T-helper 9 cell (primary cell): Measurements from ENCODE around the gene ANKRD27.
A peak's percentile ranks its signal among the peaks of the same experiment; 100 is the strongest.
"Not testable (repeated sequence)": the region's sequence is repeated elsewhere in the genome, so short reads cannot be mapped to it uniquely, and the experiment has no call there.

ENCODE experiments used
- DNase-seq: peaks from one replicate; pipeline ENCODE4 v3.0.0-alpha.2; 2020
- total RNA-seq, 2 donors: gene quantifications; one replicate each; lab custom pipeline; 2026; lab: John Stamatoyannopoulos, UW

Gene ANKRD27
- 40.5 to 75.2 reads per million in 2 donors for total RNA-seq

DNA sequence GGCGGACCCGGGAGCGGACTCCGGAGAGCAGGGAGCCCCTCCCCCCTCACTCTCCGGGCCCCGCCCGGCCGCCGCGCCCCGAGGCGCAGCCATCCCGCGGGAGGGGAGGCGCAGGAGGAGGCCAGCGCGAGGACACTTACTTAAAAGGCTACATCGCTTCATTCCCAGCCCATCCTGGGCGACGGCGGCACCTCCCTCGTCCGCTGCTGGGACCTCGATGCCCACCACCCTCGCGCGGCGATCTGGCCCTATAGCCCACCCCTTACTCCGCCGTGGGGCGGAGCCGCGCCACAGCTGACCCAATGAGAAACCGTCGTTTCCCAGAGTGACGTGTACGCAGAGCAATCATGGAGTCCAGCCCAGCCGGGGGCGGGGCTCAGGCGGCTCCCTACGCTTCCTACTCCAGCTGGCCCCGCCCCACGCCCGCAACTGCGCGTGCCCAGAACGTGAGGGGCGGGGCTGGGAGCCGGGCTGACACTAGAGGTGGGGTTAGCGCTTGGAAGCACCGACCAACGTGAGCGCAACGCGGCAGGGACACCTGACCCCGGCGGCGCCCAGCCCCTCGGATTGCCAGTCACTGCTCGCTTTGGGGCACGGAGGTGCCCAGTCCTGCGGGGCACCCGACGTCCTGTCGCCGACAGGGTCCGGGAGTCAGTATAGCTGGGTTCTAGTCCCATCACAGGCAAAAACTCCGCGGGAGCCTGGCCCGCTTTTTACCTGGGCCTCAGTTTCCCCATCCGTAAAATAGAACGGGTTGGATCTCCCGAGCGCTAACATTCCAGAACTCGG lies at the start of gene ANKRD27:
ANKRD27 (minus strand) TSS at position 250 of the 789 bp plus-strand sequence. CDS start 16,165 bp downstream, outside the sequence.
- DNase-seq, result peak; percentile 98

GRCh38 chr19:32720936-32721250 lies 45.9 kb upstream of the ANKRD27 start:
- DNase-seq, result no peak

GRCh38 chr19:32720216-32720935 lies 45.4 kb upstream of the ANKRD27 start:
- DNase-seq, result no peak

DNA sequence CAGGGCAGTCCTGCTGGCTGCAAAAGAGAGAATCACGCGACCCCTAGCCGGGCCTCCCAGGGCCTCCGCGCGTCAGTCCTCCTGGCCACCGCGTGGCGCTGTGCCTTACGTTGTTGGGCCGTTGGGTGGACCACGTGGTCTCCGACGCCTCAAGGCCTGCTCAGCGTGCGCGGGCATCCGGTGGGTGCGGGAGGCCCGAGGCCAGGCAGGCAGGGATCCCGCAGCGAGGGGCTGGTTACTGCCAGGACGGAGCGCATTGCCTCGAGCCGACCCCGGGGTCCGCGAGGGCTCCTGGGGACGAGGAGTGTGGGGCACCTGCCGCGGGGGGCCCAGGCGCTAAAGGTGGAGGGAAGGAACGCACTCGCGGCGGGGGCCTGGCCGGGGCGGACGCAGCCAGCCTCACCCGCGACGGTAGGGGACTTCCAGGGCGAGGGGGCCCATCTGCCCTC lies 44.7 kb upstream of the ANKRD27 start, which contains the start of gene TDRD12:
TDRD12 (plus strand) TSS at position 157 of the 449 bp plus-strand sequence. CDS start 306 bp downstream, outside the sequence.
- no peak for DNase-seq

DNA sequence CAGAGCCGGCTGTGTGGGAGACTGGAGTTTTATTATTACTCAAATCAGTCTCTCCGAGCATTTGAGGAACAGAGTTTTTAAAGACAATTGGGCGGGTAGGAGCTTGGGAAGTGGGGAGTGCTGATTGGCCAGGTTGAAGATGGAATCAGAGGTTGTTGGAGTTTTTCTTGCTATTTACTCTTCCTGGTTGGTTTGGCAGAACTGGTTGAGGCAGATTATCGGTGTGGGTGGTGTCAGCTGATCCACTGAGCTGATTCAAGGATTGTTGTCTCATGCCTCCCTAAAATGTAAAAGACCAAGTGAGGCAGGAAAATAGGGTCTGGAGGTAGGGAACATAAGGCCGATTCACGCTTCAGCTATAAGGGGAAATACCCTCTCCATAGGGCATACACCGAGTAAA lies 43.3 kb upstream of the ANKRD27 start:
- no peak for DNase-seq

DNA sequence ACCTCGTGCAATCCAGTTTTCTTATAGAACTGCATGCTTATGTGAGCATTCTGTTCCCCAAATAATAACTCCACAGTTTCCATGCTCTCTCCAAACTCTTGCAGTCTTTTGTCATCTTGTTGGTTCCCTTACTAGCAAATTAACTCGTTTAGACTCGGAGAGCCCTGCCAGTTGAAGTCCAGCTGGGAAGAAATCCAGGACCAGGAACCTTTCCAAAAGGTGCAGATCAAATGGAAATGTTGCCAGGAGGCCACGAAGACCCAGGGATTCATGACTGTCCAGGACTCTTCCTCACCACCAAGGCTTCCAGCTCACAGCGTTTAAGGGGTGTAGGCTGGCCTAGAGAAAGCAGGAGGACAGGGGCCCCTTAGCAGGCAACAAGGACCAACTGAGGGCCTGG lies 42.5 kb upstream of the ANKRD27 start:
- no peak for DNase-seq

DNA sequence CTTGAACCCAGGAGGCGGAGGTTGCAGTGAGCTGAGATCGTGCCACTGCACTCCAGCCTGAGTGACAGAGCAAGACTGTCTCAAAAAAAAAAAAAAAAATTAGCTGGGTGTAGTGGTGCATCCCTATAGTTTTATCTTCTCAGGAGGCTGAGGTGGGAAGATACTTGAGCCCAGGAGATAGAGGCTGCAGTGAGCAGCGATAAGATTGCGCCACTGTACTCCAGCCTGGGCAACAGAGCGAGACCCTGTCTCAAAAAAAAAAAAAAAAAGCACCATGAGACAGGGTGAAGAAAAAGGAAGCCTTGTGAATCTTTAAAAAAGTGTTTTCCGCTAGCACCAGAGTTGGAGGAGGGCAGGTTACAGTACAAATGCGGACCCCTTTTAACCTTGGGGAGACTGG lies 41.2 kb upstream of the ANKRD27 start:
- DNase-seq, result not testable (repeated sequence)

- DNase-seq, result no peak
Observed at GRCh38 chr19:32711747-32712146, 36.8 kb upstream of the ANKRD27 start.

- no peak for DNase-seq
Observed at GRCh38 chr19:32709032-32709431, 34.1 kb upstream of the ANKRD27 start.

DNA sequence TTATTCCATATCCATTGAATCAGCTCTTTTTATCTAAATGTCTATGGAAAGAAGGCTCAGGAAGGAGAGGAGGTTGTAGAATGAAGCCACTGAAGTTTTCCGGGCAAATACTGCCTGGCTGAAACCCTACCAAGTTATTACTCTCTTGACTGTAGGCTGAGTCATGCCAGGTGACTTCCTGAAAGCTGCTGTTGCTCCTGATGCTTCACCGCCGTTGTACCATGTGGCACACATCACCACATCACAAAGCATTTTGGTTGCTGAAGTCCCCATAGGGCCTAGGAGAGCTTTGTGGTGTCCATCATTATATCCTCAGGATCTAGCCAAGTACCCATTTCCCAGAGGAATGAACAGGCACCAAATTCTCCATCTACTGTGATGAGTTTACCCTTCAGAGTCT lies 33.5 kb upstream of the ANKRD27 start:
- no peak for DNase-seq

DNA sequence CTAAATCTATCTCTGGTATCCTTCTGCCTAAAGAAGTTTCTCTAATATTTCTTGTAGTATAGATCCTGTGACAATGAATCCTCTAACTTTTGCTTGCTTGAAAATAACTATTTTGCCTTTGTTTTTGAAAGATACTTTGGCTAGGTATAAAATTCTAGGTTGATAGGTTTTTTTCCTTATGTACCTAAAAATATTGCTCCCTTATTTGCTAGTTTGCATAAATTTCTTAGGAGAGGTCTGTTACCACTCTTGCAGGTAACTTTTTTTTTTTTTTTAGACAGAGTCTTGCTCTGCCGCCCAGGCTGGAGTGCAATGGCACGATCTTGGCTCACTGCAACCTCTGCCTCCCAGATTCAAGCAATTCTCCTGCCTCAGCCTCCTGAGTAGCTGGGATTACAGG lies 29.0 kb upstream of the ANKRD27 start:
- not testable (repeated sequence) for DNase-seq

DNA sequence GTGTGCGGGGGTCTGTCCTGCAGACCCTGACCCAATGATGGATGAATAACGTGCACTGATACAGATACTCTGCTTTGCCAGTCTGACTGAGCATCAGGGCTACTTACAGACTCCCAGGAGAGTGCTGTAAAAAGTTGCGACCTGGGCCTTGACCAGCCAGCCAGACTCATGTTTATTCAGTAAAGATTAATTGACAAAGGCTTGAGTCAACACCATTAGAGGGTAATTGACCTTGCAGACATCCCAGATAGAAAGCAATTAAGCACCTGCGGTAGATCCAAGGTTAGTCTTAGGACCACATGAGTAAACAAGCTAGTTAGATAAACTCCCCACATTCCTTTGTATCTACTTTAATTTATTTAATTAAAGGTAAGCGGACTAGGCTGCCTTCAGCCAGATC lies 27.0 kb upstream of the ANKRD27 start:
- no peak for DNase-seq

GRCh38 chr19:32700129-32700528 lies 25.1 kb upstream of the ANKRD27 start:
- DNase-seq, result not testable (repeated sequence)

DNA sequence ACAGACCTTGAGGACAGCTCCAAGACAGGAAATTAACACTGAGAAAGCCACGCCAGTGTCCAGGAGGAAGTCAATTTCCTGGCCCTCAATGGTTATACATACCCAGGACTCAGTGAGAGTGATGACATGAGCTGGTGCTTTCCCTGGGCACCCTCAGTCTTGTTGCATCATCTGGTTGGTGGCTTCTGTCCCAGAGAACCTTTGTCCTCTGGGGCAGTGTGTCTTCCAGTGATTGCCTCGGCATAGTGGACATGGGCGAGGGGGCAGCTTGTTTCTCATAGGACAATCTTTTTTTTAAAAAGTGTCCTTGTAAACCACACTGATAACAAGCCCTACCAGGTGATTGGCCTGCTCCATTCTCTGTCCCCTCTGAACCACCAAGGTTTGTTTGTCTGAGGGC lies 21.8 kb upstream of the ANKRD27 start:
- DNase-seq, result not testable (repeated sequence)

GRCh38 chr19:32695506-32695905 lies 20.5 kb upstream of the ANKRD27 start:
- not testable (repeated sequence) for DNase-seq

DNA sequence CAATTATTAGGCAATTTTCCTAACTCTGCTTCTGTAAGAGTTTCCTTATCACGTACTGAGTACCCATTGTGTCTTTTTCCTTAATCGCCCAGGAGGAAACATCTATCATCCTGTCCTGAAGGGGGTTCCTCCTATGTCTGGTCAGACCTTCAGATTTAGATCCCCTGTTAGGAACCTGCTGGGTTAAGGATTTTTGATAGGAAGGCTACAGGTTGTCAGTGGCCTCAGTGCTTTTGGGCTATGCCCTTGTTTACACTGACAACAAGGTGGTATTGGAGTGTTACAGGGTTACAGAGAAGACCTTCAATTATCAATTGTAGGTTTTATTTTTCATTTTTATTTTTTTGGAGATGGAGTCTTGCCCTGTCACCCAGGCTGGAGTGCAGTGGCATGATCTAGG lies 19.9 kb upstream of the ANKRD27 start:
- DNase-seq, result not testable (repeated sequence)

DNA sequence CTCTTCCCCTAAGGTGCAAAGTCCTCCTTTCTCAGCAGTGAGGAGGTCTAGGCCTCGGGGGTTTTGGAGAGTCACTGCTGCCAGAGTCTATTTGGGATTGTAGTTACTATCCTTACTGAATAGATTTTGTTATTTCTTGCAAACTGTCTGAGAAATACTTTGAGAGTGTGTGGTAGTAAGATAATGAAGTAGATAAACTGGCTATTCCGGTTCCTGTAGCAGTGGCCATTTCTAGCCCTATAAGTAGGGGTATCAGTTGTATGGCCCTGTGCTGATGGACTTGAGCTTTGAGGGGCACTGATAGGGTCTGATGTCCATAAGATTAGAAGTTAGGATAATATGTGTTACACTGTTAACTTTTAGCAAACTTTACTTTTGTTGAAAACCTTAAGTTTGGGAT lies 19.3 kb upstream of the ANKRD27 start:
- DNase-seq, result not testable (repeated sequence)

DNA sequence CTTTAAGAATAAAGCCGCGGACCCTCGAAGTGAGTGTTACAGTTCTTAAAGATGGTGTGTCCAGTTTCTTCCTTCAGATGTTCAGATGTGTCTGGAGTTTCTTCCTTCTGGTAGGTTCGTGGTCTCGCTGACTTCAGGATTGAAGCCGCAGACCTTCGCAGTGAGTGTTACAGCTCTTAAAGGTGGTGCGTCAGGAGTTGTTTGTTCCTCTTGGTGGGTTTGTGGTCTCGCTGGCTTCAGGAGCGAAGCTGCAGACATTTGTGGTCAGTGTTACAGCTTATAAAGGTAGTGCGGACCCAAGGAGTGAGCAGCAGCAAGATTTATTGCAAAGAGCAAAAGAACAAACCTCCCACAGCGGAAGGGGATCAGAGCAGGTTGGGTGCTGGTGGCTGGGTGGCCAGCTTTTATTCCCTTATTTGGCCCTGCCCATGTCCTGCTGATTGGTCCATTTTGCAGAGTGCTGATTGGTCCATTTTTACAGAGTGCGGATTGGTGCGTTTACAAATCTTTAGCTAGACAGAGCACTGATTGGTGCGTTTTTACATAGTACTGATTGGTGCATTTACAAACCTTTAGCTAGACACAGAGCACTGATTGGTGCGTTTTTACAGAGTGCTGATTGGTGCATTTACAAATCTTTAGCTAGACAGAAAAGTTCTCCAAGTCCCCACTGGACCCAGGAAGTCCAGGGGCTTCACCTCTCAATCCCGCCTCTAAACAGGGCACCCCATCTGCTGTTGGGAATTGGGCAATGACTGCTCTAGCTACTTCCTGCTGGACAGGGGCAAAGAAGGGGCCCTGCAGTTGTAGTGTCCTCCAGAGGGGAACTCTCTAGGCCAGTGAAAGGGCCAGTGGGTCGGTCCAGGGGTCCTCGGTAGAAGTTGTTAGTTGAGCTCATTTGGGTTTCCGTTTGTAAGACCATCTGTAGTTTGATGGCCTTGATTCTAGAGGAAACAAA lies 18.4 kb upstream of the ANKRD27 start:
- DNase-seq, result not testable (repeated sequence)

DNA sequence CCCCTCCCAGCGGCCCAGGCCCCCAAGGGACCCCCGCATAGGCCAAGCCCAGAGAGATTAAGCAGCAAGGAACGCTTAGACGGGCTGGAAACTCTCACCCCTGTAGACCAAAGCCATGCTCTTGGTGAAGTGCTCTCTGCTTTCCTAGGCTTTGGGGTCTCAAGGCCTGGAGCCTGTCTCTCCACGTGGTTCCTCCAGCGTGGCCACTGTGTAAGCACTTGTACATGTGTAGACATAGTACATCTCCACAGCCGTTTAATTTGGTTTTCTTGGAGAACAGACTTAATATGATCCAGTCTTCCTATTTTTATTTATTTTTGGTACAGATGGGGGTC lies 17.7 kb upstream of the ANKRD27 start:
- no peak for DNase-seq

- DNase-seq, result peak; percentile 26
Observed at GRCh38 chr19:32691952-32692726, 17.2 kb upstream of the ANKRD27 start.

DNA sequence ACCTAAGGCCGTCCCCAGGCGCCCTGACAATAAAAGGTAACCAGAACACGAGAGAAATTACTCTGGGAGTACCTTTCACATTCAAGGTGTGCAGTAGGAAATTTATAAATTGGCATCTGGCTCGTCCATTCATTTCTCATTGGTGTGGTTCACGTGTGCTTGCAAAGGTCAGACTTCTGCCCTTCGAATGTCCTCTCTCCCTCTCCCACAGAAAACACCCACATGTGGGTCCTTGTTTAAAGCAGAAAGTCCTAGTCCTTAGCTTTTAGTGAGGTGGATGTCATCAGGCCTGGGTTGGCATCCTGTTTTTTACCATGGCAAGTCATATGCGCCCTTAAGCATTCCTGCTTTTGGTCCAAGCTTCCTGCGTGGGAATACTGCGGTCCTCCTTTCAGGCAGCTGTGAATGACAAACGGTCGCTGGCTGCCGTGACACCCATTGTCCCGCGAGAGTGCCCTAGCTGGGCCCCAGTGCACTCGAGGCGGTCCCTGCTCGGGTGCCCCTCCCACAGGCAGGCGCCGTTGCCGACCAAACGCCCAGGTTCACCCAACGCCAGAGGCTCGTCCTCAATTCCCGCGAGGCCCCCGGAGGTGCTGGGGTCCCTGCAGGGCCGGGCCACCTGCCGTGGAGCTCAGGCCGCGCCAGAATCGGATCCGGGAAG lies 16.4 kb upstream of the ANKRD27 start, which contains the start of gene NUDT19:
NUDT19 (plus strand) TSS at position 531 of the 661 bp plus-strand sequence. CDS start 140 bp downstream, outside the sequence.
- DNase-seq, result peak; percentile 55
